ENCODE measurements around the gene GALK1.

DNA sequence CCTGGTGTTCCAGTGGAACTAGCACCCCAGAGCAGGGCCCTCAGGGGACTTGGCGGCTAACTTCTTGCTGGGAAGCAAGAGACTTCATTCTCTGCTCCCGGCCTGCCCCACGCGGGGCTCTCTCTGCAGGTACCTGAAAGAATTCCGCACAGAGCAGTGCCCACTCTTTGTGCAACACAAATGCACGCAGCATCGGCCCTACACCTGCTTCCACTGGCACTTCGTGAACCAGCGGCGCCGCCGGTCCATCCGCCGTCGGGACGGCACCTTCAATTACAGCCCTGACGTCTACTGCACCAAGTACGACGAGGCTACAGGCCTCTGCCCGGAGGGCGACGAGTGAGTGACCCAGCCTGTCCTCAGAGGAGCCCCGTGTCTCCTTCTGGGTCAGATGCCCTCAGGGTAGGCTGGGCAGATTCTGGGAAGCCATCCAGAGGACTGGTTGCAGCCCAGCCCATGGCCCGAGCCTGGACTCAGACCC is 44.7 kb upstream of the GALK1 start:
- TF ChIP-seq, protein P1, sequence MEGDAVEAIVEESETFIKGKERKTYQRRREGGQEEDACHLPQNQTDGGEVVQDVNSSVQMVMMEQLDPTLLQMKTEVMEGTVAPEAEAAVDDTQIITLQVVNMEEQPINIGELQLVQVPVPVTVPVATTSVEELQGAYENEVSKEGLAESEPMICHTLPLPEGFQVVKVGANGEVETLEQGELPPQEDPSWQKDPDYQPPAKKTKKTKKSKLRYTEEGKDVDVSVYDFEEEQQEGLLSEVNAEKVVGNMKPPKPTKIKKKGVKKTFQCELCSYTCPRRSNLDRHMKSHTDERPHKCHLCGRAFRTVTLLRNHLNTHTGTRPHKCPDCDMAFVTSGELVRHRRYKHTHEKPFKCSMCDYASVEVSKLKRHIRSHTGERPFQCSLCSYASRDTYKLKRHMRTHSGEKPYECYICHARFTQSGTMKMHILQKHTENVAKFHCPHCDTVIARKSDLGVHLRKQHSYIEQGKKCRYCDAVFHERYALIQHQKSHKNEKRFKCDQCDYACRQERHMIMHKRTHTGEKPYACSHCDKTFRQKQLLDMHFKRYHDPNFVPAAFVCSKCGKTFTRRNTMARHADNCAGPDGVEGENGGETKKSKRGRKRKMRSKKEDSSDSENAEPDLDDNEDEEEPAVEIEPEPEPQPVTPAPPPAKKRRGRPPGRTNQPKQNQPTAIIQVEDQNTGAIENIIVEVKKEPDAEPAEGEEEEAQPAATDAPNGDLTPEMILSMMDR (IDR thresholded peaks at IDR 0.05; ENCODE audit: low read depth, low read length, poor library complexity, severe bottlenecking): no peak
- no peak for TF ChIP-seq EZH2phosphoT487 (IDR thresholded peaks at IDR 0.05; ENCODE audit: borderline replicate concordance, low read length)

All from DOHH2 (cell line).